LNCaP clone FGC (cell line): Measurements from ENCODE around the gene GFPT1.

Experiments
- DNase-seq: peaks from one replicate; pipeline ENCODE4 v3.0.0-alpha.2; 2011; ENCODE audit warnings: low read depth
- H3K4me3 ChIP-seq: 2 replicates; pipeline ENCODE4 v1.5.1; 2011; ENCODE audit warnings: mild to moderate bottlenecking, low read depth, low read length, control low read depth
- TF ChIP-seq, protein P1 (sequence below): IDR thresholded peaks from 2 replicates; pipeline ENCODE4 v1.5.1; 2012; ENCODE audit warnings: mild to moderate bottlenecking; ENCODE audit not compliant: control insufficient read depth, insufficient read depth; ENCODE audit errors: extremely low read depth

GFPT1 gene

GRCh38 chr2:69335311-69335710, 51.7 kb downstream of the GFPT1 start:
- TF ChIP-seq, protein P1, sequence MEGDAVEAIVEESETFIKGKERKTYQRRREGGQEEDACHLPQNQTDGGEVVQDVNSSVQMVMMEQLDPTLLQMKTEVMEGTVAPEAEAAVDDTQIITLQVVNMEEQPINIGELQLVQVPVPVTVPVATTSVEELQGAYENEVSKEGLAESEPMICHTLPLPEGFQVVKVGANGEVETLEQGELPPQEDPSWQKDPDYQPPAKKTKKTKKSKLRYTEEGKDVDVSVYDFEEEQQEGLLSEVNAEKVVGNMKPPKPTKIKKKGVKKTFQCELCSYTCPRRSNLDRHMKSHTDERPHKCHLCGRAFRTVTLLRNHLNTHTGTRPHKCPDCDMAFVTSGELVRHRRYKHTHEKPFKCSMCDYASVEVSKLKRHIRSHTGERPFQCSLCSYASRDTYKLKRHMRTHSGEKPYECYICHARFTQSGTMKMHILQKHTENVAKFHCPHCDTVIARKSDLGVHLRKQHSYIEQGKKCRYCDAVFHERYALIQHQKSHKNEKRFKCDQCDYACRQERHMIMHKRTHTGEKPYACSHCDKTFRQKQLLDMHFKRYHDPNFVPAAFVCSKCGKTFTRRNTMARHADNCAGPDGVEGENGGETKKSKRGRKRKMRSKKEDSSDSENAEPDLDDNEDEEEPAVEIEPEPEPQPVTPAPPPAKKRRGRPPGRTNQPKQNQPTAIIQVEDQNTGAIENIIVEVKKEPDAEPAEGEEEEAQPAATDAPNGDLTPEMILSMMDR, result no peak
- H3K4me3 ChIP-seq, result no peak overlapping the region
- no peak for DNase-seq

- no peak overlapping the region for H3K4me3 ChIP-seq
- DNase-seq, result no peak
- TF ChIP-seq, protein P1, result no peak
Observed at GRCh38 chr2:69333352-69333751, 53.7 kb downstream of the GFPT1 start.

- no peak overlapping the region for H3K4me3 ChIP-seq
- TF ChIP-seq, protein P1, result no peak
- DNase-seq, result no peak
Observed at GRCh38 chr2:69330781-69331180, 56.2 kb downstream of the GFPT1 start.

DNA sequence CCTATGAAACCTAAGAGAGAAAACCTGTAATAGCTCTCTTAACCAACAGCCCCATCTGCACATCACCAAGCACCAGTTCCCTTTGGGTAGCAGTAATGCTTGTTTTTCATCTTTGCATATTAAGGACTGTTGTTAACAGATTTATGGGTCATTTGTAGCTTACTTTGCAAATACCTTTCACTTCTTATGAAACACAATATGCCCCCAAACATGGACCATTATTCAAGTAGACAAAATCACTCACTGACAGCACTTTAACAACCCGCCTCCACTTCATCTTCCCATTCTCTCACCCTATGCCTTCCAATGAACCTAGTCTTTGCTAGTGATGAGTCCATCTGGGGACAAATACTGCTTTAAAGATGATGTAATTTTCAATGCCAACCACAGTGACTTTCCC, 64.4 kb downstream of the GFPT1 start:
- no peak overlapping the region for H3K4me3 ChIP-seq
- TF ChIP-seq, protein P1, result no peak
- DNase-seq, result no peak

- no peak for DNase-seq
- TF ChIP-seq, protein P1, result no peak
- H3K4me3 ChIP-seq, result no peak overlapping the region
Observed at GRCh38 chr2:69316550-69316949, 70.5 kb downstream of the GFPT1 start.

DNA sequence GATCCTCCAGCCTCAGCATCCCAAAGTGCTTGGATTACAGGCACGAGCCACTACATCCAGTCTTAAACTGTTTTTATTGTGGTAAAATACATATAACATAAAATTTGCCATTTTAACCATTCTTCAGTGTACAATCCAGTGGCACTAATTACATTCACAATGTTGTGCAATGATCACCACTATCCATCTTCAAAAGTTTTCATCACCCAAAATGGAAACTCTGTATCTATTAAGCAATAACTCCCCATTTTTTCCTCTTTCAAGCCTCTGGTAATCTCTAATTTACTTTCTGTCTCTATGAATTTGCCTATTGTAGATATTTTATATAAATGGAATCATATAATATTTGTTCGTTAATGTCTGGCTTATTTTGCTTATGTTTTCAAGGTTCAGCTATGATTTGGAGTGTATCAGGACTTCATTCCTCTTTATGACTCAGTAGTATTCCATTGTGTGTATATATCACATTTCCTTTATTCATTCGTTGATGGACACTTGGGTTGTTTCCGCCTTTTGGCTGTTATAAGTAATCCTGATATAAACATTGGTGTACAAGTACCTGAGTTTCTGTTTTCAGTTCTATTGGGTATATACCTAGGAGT, 71.8 kb downstream of the GFPT1 start:
- no peak overlapping the region for H3K4me3 ChIP-seq
- no peak for DNase-seq
- TF ChIP-seq, protein P1, result no peak

DNA sequence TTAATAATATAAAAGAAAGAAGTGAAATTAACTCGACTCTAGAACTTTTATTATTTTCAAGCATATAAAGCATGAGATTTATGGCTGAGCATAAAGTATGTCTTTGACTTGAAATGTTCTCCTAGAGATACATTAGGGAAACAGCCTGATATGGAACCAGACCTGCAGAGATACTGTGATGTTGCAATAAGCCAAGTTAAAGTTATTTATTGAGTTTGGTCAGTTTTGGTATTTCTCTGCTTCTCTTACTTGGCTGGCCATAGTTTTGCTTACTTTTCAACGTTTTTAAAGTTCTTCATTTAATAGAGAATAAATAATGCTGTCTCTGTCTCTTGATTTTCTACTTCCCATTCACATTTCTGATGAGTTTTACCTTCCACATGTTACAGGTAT, 76.0 kb downstream of the GFPT1 start:
- TF ChIP-seq, protein P1, result no peak
- no peak overlapping the region for H3K4me3 ChIP-seq
- no peak for DNase-seq
